RPMI8226 (cell line): ENCODE data around the gene NAT14.

ENCODE experiments used
- DNase-seq: peaks from one replicate; pipeline ENCODE4 v3.0.0-alpha.2; 2015

NAT14 gene

DNA sequence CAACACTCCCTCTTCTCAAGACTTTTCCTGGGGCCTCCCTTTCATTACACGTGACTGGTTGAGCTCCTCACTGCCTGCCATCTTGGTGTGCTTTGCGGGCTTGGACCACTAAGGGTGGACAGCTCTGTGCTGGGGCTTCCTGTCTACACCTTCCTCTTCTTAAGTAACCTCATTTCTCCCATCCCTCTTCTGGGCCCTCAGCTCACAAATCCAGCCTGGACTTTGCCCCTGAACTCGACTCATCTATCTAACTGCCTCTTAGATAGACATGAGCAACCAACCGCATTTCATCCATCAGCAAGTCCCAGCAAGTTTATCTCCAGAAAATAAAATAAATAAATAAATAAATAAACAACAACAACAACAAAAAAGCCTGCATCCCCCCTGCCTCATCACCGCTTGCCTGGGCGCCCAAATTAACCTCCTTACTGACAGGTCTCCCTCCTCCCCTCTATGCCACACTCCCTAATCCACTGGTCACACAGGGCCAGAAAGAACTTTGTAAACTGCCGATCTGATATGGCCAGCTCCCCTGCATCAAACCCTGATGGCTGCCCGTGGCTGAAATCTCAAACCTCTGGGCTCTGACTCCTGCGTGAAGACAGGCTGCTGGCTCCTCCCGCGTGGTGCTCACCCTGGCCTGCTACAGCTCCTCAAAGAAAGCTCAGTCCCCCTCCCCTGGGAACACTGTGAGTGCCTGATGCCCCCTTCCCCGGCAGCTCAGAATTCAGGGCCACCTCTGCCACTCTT is 31.3 kb upstream of the NAT14 start:
- DNase-seq: no peak

DNA sequence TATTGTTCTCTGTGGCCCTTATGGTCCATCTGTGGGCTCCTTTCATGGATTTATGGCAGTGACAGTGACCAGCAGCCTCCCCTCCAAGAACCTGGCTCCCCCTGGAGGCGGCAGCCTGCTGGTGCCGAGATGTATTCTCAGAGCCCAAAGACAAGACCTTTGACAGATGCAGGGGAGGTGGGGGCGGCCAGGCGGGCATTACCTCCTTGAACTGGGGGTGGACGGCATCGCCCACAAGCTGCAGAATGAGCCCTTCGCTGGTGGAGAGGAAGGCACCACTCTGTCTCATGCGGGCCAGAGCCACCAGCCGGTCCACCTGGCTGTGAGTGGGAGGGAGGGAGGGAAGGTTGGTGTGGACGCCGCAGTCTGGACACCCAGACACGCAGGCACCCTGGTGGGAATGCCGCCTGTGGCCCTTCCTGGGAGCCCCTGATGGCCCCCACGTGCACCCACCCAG is 30.2 kb upstream of the NAT14 start:
- DNase-seq: peak; percentile 70

DNA sequence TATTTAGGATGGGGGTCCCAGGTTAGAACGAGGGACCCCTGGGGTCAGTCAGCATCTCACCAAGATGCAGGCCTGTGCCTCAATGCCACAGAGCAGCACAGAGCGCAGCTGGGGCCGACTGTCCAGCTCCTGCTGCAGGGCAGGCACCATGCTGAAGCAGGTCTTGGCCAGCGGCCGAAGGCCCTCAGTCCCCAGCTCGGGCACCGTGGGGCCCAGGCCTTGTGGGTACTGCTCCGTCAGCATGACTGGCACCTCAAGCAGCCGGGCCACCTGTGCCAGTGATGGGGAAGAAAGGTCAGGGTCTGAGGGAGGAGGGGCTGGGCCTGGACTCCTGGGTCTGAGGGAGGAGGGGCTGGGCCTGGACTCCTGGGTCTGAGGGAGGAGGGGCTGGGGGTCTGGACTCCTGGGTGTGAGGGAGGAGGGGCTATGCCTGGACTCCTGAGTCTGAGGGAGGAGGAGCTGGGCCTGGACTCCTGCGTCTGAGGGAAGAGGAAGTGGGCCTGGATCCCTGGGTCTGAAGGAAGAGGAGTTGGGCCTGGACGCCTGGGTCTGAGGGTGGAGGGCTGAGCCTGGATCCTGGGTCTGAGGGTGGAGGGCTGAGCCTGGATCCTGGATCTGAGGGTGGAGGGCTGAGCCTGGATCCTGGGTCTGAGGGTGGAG is 29.3 kb upstream of the NAT14 start:
- DNase-seq: no peak

DNA sequence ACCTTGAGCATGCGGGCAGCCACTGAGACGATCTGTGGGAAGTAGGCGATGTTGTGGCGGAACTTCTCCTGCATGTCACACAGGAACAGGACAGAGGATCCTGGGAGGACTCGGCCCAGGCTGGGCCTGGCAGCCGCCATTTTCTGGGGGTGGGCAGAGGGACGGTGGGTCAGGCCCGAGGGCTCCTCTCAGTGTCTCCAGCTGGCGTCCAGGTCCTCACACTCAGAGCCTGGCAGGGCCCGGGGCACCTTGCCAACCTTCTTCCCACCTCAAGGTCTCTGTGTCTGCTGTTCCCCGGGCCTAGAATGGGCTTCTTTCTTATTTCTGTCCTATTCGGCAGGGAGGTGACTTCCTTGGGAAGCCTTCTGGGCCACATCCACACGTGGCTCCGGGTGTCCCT is 28.6 kb upstream of the NAT14 start:
- no peak for DNase-seq

DNA sequence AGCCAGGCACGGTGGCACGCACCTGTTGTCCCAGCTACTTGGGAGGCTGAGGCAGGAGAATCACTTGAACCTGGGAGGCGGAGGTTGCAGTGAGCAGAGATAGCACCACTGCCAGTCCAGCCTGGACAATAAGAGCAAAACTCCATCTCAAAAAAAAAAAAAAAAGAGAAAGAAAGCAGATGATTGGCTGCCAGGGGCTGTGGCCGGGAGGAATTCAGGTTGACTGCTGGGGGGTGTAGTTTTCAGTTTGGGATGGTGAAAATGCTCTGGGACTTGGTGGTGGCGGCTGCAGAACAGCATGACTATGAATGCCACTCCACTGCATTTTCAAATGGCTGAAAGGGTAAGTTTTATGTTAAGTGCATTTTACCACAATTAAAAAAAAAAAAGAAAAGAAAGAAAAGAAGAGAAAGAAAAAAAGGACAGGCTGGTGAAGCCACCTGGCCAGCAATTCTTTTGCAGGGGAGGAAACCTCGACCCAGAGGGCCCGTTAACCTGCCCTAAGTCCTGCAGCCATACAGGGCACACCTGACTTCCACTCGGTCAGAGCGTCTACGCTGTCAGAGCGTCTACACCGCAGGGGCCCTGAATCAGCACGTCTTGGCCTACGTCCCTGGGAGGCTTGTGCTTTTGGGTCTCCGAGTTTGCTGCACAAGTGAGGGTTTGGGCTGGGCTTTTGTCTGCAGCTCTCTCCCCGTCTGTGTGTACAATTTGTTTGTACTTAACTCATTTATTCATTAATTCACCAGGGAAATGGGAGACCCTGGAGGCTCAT is 27.1 kb upstream of the NAT14 start:
- no peak for DNase-seq

DNA sequence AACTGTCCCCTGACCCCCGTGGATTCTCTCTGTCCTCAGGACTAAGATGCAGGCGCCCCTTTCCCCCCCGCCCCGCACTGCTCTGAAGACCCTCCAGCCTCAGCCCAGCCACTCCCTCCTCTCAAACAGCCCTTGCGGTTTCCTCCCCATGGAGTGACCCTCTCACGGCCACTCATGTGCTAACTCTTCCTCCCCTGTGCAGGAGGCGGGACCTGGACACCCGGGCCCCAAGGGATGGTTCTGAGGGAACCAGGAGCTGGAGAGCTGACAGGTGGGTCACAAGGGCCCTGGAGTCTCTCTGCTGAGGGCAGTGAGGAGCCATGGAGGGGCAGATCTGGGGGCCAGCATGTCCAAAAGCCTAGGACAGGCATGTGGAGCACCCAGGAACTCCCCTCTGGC is 25.4 kb upstream of the NAT14 start:
- no peak for DNase-seq

DNA sequence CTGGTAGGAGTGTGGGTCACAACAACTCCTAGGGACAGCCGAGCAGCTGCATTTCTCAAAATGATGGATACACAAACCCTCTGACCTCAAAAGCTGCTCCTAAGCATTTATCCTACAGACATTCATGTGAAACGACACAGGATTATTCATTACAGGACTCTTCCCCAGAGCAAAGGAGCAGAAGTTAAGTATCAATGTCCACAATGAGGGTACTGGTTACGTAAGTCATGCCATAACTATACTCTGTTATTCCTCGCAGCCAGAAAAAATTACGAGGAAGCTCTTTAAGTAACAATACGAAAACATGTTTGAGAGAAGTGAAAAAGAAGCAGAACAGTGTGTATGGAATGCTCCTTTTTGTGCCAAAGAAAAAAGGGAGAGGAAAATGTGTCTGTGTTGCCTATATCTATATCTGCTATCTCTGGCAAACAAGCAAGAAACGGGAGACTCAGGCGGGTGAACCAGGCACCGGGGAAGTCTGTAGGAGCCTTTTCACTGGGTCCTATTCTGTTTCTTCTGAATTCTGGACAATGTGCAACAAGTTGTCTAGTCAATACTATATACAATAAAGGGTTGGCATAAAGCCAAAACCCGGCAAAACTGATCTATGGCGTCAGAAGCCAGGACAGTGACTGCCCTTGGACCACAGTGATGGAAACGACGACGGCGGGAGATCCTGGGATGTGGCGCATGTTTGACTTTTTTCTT is 24.9 kb upstream of the NAT14 start:
- DNase-seq: no peak

DNA sequence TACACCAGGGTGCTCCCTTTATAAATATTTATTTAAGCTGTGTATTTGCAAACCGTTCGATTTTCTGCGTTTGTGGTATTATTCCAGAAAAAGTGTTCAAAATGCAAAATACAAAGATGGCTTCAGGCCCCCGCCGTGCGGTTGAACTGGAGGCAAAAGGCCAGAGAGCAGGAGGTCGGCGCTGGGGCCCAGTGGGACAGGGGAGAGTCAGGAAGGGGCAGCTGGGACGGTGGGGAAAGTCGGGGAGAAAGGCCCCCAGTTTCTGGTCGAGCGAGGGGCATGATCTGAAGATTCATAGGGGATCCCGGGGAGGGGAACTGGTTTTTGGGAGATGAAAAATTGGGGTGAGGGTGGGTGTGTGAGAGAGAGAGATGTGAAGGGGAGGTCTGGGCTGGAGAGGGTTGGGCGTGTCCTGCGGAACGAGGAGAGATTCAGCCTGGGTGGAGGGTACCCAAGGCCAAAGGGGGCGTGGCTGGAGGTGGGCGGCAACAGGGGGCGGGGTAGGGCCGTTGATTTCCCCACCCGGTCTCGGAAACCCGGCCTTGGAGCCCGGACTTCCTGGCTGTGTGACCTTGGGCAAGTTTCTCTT is 24.2 kb upstream of the NAT14 start:
- peak; percentile 69 for DNase-seq

DNA sequence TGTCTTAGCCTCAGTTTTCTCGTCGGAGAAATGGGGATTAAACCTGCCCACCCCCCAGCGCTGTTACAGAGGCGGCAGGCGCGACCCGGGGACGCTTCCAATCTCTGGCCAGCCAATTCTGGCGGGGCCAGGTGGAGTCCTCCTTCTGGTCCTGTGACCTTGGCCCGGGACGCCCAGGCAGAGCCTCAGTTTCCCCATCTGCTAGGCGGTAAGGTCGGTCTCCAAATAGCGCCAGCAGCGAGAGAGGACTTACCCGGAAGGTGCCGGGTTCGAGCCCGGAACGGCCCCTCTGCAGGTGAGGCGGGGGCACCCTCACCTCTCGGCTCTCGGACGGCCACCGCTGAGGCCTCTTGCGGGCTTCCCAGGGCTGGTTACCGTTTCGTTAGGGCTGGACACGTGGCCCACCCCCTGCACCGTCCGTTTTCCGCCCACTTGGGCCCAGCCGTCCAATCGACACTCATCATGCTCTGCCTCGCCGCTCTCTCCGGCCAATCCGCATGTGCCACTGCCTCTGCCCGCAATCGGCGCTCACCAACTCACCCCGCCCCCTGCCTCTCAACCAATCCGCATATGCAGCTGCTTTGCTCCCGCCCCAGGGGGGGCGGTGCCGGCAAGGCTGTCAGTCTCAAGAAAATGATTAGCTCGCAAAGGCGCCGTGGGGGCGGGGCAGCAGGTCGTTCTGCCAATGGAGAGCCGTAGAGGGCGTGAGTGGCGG is 23.6 kb upstream of the NAT14 start, which contains the start of gene ISOC2:
TSS of gene ISOC2 (minus strand) at position 384 of the 715 bp plus-strand sequence. CDS start 5,156 bp downstream, outside the sequence.
- peak; percentile 100 for DNase-seq

DNA sequence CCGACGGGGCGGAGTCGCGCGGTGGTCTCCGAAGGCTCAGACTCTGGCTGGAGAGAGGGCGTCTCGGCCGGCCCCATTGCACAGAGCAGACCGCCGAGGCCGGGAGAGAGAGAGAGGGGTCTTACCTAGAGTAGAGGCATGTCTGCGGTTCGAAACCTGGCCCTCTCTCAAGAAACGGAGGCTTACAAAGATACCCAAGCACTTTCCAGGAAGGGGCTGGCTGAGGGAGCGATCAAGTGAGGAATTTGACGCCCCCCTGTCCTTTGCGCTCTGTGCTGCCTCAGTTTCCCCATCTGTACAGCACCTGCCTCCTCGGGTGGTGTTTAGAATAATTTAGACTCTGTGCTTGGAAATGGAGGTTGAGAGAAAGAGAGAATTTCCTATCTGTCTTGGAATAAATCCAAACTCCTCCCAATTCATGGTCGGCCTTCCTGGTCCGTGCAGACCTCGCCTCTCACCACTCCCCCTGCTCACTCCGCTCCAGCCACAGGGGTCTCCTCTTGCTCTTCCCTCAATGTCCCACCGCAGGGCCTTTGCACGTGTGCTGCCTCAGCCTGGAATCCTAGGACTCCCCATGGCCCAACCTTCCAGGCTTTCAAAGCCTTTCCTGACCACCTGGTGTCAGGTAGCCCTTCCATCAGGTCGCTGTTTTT is 22.9 kb upstream of the NAT14 start:
- DNase-seq: peak; percentile 56

DNA sequence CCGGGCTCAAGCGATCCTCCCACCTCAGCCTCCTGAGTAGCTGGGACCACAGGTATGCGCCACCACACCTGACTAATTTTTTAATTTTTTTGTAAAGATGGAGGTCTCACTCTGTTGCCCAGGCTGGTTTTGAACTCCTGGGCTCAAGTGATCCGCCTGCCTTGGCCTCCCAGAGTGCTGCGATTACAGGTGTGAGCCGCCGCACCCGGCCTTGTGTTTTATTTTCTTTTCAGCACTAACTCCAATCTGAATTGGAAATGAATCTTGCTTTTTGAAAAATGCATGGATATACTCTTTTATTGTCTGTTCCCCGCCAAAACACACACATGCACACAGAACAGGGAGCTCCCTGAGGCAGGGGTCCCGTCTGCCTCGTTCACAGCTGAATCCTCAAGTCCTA is 22.3 kb upstream of the NAT14 start:
- no peak for DNase-seq

DNA sequence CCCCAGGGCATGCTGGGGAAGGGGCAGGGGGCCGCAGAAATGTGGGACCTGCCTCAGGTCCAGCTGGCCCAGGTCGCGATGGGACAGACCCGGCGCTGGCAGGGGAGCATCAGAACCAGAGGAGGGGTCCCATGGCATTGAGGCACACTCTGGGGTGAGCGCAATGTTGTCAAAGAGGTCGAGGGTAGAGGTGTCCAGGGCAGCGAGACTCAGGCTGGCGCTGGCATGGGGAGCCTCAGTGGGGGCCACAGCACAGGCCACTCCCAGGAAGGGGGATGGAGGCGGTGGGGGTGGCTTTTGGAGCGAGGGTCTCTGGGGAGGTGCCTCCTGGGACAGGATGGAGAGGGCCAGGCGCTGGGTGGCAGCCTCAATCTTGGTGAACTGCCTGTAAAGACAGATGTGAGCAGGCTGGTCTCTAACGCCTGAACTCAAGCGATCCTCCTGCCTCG is 21.4 kb upstream of the NAT14 start:
- no peak for DNase-seq

DNA sequence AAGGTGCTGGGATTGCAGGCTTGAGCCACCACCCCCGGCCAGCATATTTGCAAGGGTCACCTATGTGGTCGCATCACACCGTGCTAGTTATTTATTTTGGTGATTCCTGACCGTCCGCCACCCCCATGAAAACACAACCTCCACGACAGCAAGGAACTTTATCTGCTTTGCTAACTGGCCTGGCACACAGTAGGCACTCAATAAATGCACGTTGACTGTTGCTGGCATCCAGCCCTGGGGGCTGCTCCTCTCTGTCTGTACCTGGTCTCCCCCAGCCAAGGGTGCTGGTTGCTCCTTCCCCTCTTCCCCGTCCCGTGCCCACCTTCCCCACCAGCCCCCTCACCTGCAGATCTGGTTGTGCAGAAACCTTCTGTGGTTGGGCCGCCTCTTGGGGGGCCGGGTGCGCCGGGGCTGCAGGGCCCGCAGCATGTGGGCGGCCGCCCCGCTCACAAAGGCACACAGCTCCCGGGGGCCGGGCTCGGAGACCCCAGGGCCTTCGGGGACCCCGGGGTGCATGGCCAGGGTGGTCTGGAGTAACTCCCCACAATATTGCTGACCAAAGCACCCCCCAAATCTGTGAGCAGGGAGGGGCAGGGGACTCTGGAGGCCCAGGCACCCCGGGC is 20.8 kb upstream of the NAT14 start:
- no peak for DNase-seq

DNA sequence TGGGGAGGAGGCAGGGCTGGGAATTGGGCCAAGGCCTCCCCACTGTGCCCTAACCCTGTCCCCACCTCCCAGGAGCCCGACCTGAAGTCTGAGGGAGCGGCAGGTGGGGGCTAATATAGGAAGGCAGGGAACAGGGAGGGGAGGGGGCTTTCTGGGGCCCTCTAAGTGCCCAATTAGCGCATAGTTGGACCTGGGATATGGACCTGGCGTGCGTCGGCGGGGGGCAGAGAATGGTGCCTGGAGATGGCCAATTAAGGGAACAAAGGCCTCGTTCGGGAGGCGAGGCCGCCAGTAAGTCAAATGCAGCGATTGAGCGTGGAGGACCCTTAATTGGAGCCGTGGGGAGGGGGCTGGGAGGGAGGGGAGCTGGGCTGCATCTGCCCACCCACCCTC is 20.3 kb upstream of the NAT14 start, which contains the start of gene C19orf85:
TSS of gene C19orf85 (minus strand) at position 90 of the 393 bp plus-strand sequence. CDS start 197 bp downstream, outside the sequence.
- DNase-seq: no peak

DNA sequence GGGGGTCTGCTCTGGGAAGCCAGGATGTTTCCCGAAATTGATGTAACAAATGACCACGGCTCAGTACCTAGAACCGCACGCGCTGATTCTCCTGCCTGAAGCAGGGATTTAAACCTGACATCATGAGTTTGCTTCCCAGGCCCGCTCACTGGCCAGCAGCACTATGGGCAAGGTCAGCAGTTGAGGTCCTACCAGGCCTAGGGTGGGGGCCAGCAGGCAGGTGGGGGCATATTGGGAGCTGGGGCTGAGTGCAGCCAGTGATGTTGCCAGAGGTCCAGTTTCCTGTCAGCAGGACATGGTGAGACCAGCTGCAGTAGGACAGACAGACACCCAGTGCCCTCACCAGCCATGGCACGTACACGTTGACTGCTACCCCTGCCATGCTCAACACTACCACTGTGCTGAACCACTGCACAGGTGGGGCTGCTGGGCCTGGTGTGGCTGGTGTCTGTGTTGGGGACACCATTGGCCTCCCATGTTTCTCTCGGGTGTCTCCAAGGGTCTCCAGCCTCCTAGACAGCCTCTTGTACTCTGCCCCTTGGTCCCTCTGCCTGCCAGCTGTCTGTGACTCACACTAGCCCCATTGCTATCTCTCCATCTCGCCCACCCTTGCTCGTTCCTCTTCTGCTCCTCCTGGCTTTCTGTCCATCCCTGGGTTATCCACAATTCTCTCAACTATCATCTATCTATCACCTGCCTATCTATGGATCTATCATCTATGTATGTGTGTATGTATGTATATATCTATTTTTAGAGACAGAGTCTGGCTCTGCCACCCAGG is 19.3 kb upstream of the NAT14 start:
- no peak for DNase-seq

DNA sequence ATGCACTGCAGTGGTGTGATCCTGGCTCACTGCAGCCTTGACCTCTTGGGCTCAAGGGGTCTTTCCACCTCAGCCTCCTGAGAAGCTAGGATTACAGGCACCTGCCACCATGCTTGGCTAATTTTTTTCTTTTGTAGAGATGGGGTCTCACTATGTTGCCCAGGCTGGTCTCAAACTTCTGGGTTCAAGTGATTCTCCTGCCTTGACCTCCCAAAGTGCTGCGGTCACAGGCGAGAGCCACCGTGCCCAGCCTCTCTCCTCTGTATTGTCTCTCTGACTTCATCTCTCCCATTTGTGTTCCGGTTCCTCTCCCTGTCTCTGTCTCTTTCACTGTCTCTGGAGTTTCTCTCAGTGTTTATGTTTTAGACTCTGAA is 18.8 kb upstream of the NAT14 start:
- DNase-seq: no peak

DNA sequence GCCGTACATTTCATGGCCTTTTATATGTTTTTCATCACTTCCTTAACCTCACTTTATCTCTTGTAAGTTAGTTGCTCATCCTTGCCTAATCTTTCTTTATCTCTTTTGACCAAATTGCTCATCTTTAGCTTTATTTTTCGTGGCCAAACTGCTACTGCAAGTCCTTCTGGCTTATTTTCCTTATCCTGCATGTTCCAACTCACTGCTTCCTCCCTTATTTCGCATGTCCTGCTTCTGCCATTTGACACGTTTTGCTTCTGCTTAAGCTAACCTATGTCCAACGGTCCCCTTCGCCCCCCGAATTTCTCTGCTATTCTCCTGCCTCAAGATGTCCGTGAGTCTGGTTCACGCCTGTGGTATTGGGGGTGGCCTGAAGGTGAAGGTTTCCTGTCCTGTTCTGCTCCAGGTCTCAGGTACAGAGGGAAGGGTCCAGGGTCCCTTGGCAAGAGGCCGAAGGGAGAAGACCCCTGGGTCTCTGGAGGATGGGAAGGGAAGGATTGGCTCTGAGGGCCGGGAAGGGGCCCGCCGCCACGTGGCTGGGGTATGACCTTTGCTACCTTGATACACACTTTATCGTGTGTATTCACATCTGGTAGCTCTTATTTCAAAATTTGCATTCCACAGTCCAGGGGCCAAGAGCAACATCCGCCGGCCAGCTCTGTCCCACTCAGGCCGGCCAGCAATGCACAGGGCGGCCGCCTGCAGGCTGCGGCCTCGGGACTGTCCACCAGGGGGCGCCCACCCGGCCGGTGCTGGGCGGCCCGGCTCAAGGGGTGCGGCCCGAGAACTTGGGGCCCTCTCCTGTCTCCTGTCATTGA is 17.5 kb upstream of the NAT14 start:
- peak; percentile 61 for DNase-seq

DNA sequence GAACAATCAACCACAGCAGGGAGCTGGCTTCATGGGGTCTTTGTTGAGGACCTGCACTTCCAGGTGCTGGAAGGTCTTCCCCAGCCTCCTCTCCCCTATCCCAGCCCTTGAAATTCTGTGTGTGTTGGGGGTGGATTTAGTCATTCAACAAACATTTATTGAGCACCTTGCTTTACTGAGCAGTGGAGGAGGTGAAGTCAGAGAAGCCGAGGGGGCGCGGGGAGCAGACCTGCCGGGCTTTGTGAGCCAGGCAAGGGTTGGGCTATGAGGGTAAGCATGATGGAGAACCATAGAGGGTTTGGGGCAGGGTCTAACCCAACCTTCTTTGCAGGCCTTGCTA is 17.0 kb upstream of the NAT14 start:
- no peak for DNase-seq

DNA sequence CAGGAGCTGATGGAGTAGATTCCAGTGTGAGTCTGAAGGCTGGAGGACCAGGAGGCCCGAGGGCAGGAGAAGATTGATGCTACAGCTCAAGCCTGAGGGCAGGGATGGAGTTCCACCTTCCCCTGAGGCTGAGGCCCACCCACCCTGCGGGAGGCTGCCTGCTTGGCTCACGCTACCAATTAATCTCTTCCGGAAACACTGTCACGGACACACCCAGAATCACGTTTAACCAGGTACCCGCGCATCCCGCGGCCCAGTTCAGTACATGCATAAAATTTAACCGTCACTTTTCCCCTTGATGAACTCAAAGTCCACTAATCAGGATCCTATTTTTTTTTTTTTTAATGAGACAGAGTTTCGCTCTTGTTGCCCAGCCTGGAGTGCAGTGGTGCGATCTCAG is 13.7 kb upstream of the NAT14 start:
- no peak for DNase-seq
